WTC11 (cell line): ENCODE data around the gene GNAT3.

ENCODE experiments used
- EMX1 ChIP-seq: fragments of 250-450 bp; sonication (Bioruptor Pico); IDR thresholded peaks from 2 replicates; pipeline ENCODE4 v1.8.0; 2021; ENCODE audit warnings: mild to moderate bottlenecking
- ETV6 ChIP-seq: sonication (generic); formaldehyde crosslinking; IDR thresholded peaks from 2 replicates; pipeline ENCODE4 v1.8.1; 2022; ENCODE audit warnings: mild to moderate bottlenecking, missing genetic modification reagents
- FOXJ3 ChIP-seq: sonication (generic); formaldehyde crosslinking; IDR thresholded peaks from 2 replicates; pipeline ENCODE4 v1.9.0; 2021; ENCODE audit warnings: missing genetic modification reagents, mild to moderate bottlenecking, borderline replicate concordance
- JUN ChIP-seq: sonication (generic); formaldehyde crosslinking; IDR thresholded peaks from 2 replicates; pipeline ENCODE4 v1.8.0; 2023; ENCODE audit warnings: mild to moderate bottlenecking, missing genetic modification reagents
- NFE2L1 ChIP-seq: sonication (generic); formaldehyde crosslinking; IDR thresholded peaks from 2 replicates; pipeline ENCODE4 v1.8.1; 2023; ENCODE audit warnings: missing genetic modification reagents
- NFYB ChIP-seq: sonication (generic); formaldehyde crosslinking; conservative IDR thresholded peaks from 2 replicates; pipeline ENCODE4 v1.8.0; 2022; ENCODE audit warnings: low read depth, missing genetic modification reagents
- NR3C1 ChIP-seq: sonication (generic); formaldehyde crosslinking; conservative IDR thresholded peaks from 2 replicates; pipeline ENCODE4 v1.8.1; 2023; ENCODE audit warnings: low read depth, mild to moderate bottlenecking, missing genetic modification reagents
- PRDM15 ChIP-seq: sonication (generic); formaldehyde crosslinking; IDR thresholded peaks from 2 replicates; pipeline ENCODE4 v1.8.0; 2022; ENCODE audit warnings: missing genetic modification reagents
- TP53 ChIP-seq: sonication (generic); formaldehyde crosslinking; IDR thresholded peaks from 2 replicates; pipeline ENCODE4 v1.8.1; 2023; ENCODE audit warnings: mild to moderate bottlenecking, missing genetic modification reagents
- USF2 ChIP-seq: sonication (generic); formaldehyde crosslinking; IDR thresholded peaks from 2 replicates; pipeline ENCODE4 v1.8.1; 2023; ENCODE audit warnings: mild to moderate bottlenecking, missing genetic modification reagents, moderate library complexity
- ZNF219 ChIP-seq: sonication (generic); formaldehyde crosslinking; IDR thresholded peaks from 2 replicates; pipeline ENCODE4 v1.8.0; 2023; ENCODE audit warnings: missing genetic modification reagents, mild to moderate bottlenecking, borderline replicate concordance
- ZNF232 ChIP-seq: sonication (generic); formaldehyde crosslinking; IDR thresholded peaks from 2 replicates; pipeline ENCODE4 v1.8.0; 2022; ENCODE audit warnings: mild to moderate bottlenecking, missing genetic modification reagents
- TF ChIP-seq, protein P1 (sequence below): fragments of 200-600 bp; IDR thresholded peaks from 2 replicates; pipeline ENCODE4 v1.8.0; 2022; ENCODE audit warnings: antibody characterized with exemption

GRCh38 chr7:80449836-80450235 is 62.0 kb downstream of the GNAT3 start:
- TF ChIP-seq FOXJ3 (CRISPR knock-in tag) (no peak), JUN (CRISPR knock-in tag) (no peak), NFYB (CRISPR knock-in tag) (no peak), NR3C1 (CRISPR knock-in tag) (no peak), EMX1 (CRISPR knock-in tag) (no peak), ETV6 (CRISPR knock-in tag) (no peak), NFE2L1 (CRISPR knock-in tag) (no peak), TP53 (CRISPR knock-in tag) (no peak), ZNF219 (no peak), PRDM15 (no peak), USF2 (CRISPR knock-in tag) (no peak), ZNF232 (CRISPR knock-in tag) (no peak)
- TF ChIP-seq, protein P1, sequence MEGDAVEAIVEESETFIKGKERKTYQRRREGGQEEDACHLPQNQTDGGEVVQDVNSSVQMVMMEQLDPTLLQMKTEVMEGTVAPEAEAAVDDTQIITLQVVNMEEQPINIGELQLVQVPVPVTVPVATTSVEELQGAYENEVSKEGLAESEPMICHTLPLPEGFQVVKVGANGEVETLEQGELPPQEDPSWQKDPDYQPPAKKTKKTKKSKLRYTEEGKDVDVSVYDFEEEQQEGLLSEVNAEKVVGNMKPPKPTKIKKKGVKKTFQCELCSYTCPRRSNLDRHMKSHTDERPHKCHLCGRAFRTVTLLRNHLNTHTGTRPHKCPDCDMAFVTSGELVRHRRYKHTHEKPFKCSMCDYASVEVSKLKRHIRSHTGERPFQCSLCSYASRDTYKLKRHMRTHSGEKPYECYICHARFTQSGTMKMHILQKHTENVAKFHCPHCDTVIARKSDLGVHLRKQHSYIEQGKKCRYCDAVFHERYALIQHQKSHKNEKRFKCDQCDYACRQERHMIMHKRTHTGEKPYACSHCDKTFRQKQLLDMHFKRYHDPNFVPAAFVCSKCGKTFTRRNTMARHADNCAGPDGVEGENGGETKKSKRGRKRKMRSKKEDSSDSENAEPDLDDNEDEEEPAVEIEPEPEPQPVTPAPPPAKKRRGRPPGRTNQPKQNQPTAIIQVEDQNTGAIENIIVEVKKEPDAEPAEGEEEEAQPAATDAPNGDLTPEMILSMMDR, result no peak
